ENCODE measurements around the gene SCYL1. TPM values are rescaled to one million over a fixed set of nuclear protein-coding genes. Genes with fewer than 3 reads are reported as not detected.
"Not testable (repeated sequence)": the region's sequence is repeated elsewhere in the genome, so short reads cannot be mapped to it uniquely, and the experiment has no call there.

The SCYL1 gene
- total and polyA plus RNA-seq, 3 experiments from 2014 or later: 42.1 to 88.5 (median 85.1) TPM

DNA sequence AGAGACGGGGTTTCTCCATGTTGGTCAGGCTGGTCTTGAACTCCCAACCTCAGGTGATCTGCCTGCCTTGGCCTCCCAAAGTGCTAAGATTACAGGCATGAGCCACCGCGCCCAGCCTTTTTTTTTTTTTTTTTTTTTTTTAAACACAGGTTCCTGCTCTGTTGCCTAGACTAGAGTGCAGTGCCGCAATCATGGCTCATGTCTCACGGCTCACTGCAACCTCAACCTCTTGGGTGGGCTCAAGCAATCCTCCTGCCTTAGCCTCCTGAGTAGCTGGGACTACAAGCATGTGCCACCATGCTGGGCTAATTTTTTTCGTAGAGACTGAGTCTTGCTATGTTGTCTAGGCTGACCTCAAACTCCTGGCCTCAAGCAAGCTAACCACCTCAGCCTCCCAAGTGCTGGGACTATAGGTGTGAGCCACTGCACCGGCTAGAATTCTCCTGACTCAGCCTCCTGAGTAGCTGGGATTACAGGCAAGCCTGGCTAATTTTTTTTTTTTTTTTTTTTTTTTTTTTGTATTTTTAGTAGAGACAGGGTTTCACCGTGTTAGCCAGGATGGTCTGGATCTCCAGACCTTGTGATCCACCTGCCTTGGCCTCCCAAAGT is 5.8 kb upstream of the SCYL1 start:
- H3K4me3 ChIP-seq (ENCODE audit: low read length); H3K36me3 Mint-ChIP-seq; H3K36me3 ChIP-seq (ENCODE audit: insufficient read depth, low read length); H3K9me3 Mint-ChIP-seq; H3K4me3 Mint-ChIP-seq; H3K27ac ChIP-seq (ENCODE audit: low read depth, low read length); H3K27ac Mint-ChIP-seq; H3K27me3 ChIP-seq (ENCODE audit: insufficient read depth, low read length, poor library complexity, severe bottlenecking); H3K27me3 Mint-ChIP-seq; H3K9me3 ChIP-seq (ENCODE audit: low read length): not testable (repeated sequence)
- peaks cover 22 to 35% (median 33%) of the 10 kb centered on the region in 3 donors for H3K4me1 Mint-ChIP-seq
- H3K4me1 ChIP-seq (ENCODE audit: insufficient read depth, low read length): peaks cover 23% of the 10 kb centered on the region
- ChIA-PET POLR2A (interaction anchor here (0.7 kb wide), 2 partner anchors 25 to 338 kb away, joined by 5 to 6 read pairs; no protein-coding TSS in a partner anchor), CTCF (interaction anchor here (1.1 to 1.2 kb wide), 2 partner anchors 103 to 170 kb away, joined by 3 read pairs; no protein-coding TSS in a partner anchor)
- peak in 1 of 5 donors; percentile 24 for DNase-seq

DNA sequence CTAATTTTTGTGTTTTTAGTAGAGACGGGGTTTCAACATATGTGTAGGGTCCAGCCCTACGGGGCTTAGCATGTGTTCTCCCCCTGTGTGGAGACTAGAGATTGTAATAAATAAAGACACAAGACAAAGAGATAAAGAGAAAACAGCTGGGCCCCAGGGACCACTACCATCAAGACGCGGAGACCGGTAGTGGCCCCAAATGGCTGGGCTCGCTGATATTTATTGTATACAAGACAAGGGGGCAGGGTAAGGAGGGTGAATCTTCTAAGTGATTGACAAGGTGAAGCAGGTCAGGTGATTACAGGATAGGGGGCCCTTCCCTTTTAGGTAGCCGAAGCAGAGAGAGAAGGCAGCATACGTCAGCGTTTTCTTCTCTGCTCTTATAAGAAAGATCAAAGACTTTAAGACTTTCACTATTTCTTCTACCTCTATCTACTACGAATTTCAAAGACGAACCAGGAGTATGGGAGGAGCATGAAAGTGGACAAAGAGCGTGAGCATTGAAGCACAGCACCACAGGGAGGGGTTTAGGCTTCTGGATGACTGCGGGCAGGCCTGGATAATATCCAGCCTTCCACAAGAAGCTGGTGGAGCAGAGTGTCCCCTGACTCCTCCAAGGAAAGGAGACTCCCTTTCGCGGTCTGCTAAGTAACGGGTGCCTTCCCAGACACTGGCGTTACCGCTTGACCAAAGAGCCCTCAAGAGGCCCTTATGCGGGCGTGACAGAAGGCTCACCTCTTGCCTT is 2.9 kb upstream of the SCYL1 start:
- H3K27me3 Mint-ChIP-seq; H3K9me3 ChIP-seq (ENCODE audit: low read length); H3K36me3 Mint-ChIP-seq; H3K9me3 Mint-ChIP-seq; H3K36me3 ChIP-seq (ENCODE audit: insufficient read depth, low read length); H3K27me3 ChIP-seq (ENCODE audit: insufficient read depth, low read length, poor library complexity, severe bottlenecking): not testable (repeated sequence)
- DNase-seq: peak in 2 of 5 donors; percentile 42 to 70
- CTCF ChIA-PET: interaction anchor here (2.0 kb wide), 1 partner anchor 106 kb away, joined by 5 read pairs; no protein-coding TSS in a partner anchor
- Mint-ChIP-seq H3K4me3 (peak overlapping the region in 6 of 7 donors; percentile 33 to 79 (median 58)), H3K4me1 (peaks cover 37 to 47% (median 37%) of the 10 kb centered on the region in 3 donors), H3K27ac (peak overlapping the region in 6 of 8 donors; percentile 44 to 77 (median 54))
- peak overlapping the region; percentile 9 for H3K27ac ChIP-seq (ENCODE audit: low read depth, low read length)
- POLR2A ChIA-PET: interaction anchor here (0.6 kb wide), 1 partner anchor 16 kb away, joined by 3 read pairs; no protein-coding TSS in a partner anchor
- H3K4me1 ChIP-seq (ENCODE audit: insufficient read depth, low read length): peaks cover 44% of the 10 kb centered on the region
- H3K4me3 ChIP-seq (ENCODE audit: low read length): peak overlapping the region; percentile 43

DNA sequence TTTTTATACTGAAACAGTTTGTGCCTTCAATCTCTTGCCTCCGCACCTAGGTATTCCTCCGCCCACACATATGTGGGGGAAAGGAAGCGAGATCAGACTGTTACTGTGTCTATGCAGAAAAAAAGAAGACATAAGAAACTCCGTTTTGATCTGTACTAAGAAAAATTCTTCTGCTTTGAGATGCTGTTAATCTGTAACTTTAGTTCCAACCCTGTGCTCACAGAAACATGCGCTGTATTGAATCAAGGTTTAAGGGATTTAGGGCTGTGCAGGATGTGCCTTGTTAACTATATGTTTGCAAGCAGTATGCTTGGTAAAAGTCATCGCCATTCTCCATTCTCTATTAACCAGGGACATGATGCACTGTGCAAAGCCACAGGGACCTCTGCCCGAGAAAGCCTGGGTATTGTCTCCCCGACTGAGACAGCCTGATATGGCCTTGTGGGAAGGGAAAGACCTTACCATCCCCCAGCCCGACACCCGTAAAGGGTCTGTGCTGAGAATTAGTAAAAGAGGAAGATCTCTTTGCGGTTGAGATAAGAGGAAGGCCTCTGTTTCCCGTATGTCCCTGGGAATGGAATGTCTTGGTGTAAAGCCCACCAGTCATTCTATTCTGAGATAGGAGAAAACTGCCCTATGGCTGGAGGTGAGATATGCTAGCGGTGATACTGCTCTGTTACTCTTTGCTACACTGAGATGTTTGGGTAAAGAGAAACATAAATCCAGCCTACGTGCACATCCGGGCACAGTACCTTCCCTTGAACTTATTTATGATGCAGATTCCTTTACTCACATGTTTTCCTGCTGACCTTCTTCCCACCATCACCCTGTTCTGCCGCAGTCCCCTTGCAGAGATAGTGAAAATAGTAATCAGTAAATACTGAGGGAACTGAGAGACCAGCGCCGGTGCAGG is 1.9 kb upstream of the SCYL1 start:
- POLR2A ChIA-PET: interaction anchor here (1.0 kb wide), 1 partner anchor 115 kb away, joined by 3 read pairs; the partner anchor contains the start of gene SIPA1
- H3K36me3 ChIP-seq (ENCODE audit: insufficient read depth, low read length); H3K27me3 ChIP-seq (ENCODE audit: insufficient read depth, low read length, poor library complexity, severe bottlenecking); H3K9me3 Mint-ChIP-seq; H3K9me3 ChIP-seq (ENCODE audit: low read length); H3K27me3 Mint-ChIP-seq; CTCF ChIA-PET: not testable (repeated sequence)
- Mint-ChIP-seq H3K36me3 (peaks cover 0 to 13% (median 0%) of the 10 kb centered on the region in 3 donors), H3K4me3 (peak overlapping the region; percentile 51 to 82 (median 67)), H3K27ac (peak overlapping the region; percentile 10 to 93 (median 90)), H3K4me1 (peaks cover 37 to 52% (median 39%) of the 10 kb centered on the region in 3 donors)
- peak in 2 of 5 donors; percentile 48 to 66 for DNase-seq
- Histone ChIP-seq H3K27ac (ENCODE audit: low read depth, low read length) (peak overlapping the region; percentile 29), H3K4me3 (ENCODE audit: low read length) (peak overlapping the region; percentile 68), H3K4me1 (ENCODE audit: insufficient read depth, low read length) (peaks cover 44% of the 10 kb centered on the region)

DNA sequence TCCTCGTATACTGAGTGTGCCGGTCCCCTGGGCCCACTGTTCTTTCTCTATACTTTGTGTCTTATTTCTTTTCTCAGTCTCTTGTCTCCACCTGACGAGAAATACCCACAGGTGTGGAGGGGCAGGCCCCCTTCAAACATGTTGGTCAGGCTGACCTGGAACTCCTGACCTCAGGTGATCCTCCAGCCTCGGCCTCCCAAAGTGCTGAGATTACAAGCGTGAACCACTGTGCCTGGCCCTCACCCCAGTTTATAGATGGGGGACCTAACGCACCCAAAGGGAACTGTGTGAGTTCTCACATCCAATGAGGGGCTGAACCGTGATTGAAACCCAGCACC is 1.3 kb upstream of the SCYL1 start:
- not testable (repeated sequence) for H3K36me3 ChIP-seq (ENCODE audit: insufficient read depth, low read length); H3K27me3 Mint-ChIP-seq; H3K27me3 ChIP-seq (ENCODE audit: insufficient read depth, low read length, poor library complexity, severe bottlenecking); H3K9me3 ChIP-seq (ENCODE audit: low read length); H3K9me3 Mint-ChIP-seq; DNase-seq
- peak overlapping the region; percentile 1 to 92 (median 86) for H3K27ac Mint-ChIP-seq
- H3K4me3 Mint-ChIP-seq: peak overlapping the region; percentile 27 to 82 (median 67)
- peak overlapping the region; percentile 46 for H3K4me3 ChIP-seq (ENCODE audit: low read length)
- H3K27ac ChIP-seq (ENCODE audit: low read depth, low read length): peak overlapping the region; percentile 7
- POLR2A ChIA-PET: interaction anchor here (1.0 kb wide), 1 partner anchor 114 kb away, joined by 3 read pairs; the partner anchor contains the start of gene SIPA1
- peaks cover 38 to 53% (median 39%) of the 10 kb centered on the region in 3 donors for H3K4me1 Mint-ChIP-seq
- CTCF ChIA-PET: interaction anchor here (1.8 kb wide), 1 partner anchor 26 kb away, joined by 4 read pairs; no protein-coding TSS in a partner anchor
- H3K4me1 ChIP-seq (ENCODE audit: insufficient read depth, low read length): peaks cover 44% of the 10 kb centered on the region
- peaks cover 0 to 14% (median 0%) of the 10 kb centered on the region in 3 donors for H3K36me3 Mint-ChIP-seq

- peaks cover 44% of the 10 kb centered on the region for H3K4me1 ChIP-seq (ENCODE audit: insufficient read depth, low read length)
- Mint-ChIP-seq H3K27ac (peak overlapping the region; percentile 58 to 97 (median 92)), H3K36me3 (peaks cover 0 to 18% (median 2%) of the 10 kb centered on the region in 3 donors), H3K4me3 (peak overlapping the region; percentile 67 to 82 (median 74)), H3K9me3 (no peaks in the 10 kb centered on the region), H3K27me3 (peaks cover 0 to 1% of the 10 kb centered on the region in 2 donors), H3K4me1 (peaks cover 42 to 57% (median 42%) of the 10 kb centered on the region in 3 donors)
- H3K9me3 ChIP-seq (ENCODE audit: low read length): no peaks in the 10 kb centered on the region
- peak overlapping the region; percentile 46 for H3K4me3 ChIP-seq (ENCODE audit: low read length)
- H3K27me3 ChIP-seq (ENCODE audit: insufficient read depth, low read length, poor library complexity, severe bottlenecking): no peaks in the 10 kb centered on the region
- POLR2A ChIA-PET: interaction anchor here (0.6 to 2.5 kb wide), 13 partner anchors 12 to 169 kb away, joined by 3 to 13 read pairs (median 3); partner anchors contain the start of genes MALAT1, SIPA1 and ZNRD2
- H3K27ac ChIP-seq (ENCODE audit: low read depth, low read length): no peak overlapping the region
- CTCF ChIA-PET: interaction anchor here (0.6 to 3.8 kb wide), 7 partner anchors 14 to 170 kb away, joined by 3 to 42 read pairs (median 4); no protein-coding TSS in a partner anchor
- peak in 2 of 5 donors; percentile 16 to 59 for DNase-seq
- peaks cover 9% of the 10 kb centered on the region for H3K36me3 ChIP-seq (ENCODE audit: insufficient read depth, low read length)
Observed at GRCh38 chr11:65524014-65524740, 706 bp upstream of the SCYL1 start.

DNA sequence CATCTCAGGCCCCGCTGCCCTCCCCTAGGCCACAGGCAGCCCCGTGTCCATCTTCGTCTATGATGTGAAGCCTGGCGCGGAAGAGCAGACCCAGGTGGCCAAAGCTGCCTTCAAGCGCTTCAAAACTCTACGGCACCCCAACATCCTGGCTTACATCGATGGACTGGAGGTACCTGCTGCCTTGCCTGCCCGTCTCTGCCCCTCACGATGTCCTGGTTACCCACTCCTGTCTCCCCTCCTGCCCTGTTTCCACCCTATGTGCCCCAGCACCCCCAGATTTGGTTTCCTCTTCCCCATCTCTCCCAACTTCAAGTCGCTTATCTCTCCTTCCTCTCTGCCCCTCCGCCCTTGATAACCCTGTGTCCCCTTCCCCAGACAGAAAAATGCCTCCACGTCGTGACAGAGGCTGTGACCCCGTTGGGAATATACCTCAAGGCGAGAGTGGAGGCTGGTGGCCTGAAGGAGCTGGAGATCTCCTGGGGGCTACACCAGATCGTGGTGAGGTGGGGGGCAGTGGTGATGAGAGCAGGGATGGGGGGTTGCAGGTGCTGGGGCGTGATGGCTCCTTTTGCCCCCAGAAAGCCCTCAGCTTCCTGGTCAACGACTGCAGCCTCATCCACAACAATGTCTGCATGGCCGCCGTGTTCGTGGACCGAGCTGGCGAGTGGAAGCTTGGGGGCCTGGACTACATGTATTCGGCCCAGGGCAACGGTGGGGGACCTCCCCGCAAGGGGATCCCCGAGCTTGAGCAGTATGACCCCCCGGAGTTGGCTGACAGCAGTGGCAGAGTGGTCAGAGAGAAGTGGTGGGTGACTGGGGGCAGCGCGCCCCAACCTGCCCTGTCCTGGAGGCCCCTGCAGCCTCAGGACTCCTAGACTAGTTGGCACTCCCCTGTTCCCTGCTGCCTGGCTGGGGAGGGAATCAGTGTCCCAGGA is 930 bp downstream of the SCYL1 start:
- peak overlapping the region; percentile 81 to 91 (median 85) for H3K4me3 Mint-ChIP-seq
- H3K27ac Mint-ChIP-seq: peak overlapping the region; percentile 16 to 89 (median 84)
- DNase-seq: peak in 1 of 5 donors; percentile 25
- peaks cover 0 to 1% of the 10 kb centered on the region in 2 donors for H3K27me3 Mint-ChIP-seq
- Histone ChIP-seq H3K4me1 (ENCODE audit: insufficient read depth, low read length) (peaks cover 57% of the 10 kb centered on the region), H3K27me3 (ENCODE audit: insufficient read depth, low read length, poor library complexity, severe bottlenecking) (no peaks in the 10 kb centered on the region), H3K36me3 (ENCODE audit: insufficient read depth, low read length) (peaks cover 21% of the 10 kb centered on the region), H3K27ac (ENCODE audit: low read depth, low read length) (peak overlapping the region; percentile 76), H3K9me3 (ENCODE audit: low read length) (no peaks in the 10 kb centered on the region), H3K4me3 (ENCODE audit: low read length) (peak overlapping the region; percentile 75)
- H3K9me3 Mint-ChIP-seq: no peaks in the 10 kb centered on the region
- peaks cover 0 to 27% (median 4%) of the 10 kb centered on the region in 3 donors for H3K36me3 Mint-ChIP-seq
- peaks cover 49 to 66% (median 51%) of the 10 kb centered on the region in 3 donors for H3K4me1 Mint-ChIP-seq
- CTCF ChIA-PET: interaction anchor here (0.7 to 3.8 kb wide), 8 partner anchors 15 to 211 kb away, joined by 3 to 42 read pairs (median 4); partner anchors contain the start of gene CDC42EP2
- POLR2A ChIA-PET: interaction anchor here (0.6 to 2.5 kb wide), 13 partner anchors 15 to 391 kb away, joined by 3 to 13 read pairs (median 3); partner anchors contain the start of genes FAM89B, MALAT1 and ZNRD2

All from CD8-positive, alpha-beta memory T cell (primary cell).